Activated CD4-positive, CD25-positive, alpha-beta regulatory T cell (primary cell): ENCODE measurements around the gene KDM1A.

ENCODE experiments used
- DNase-seq, 4 experiments: peaks; one replicate each; lab custom pipeline; 2025; lab: John Stamatoyannopoulos, UW

KDM1A gene

GRCh38 chr1:23013657-23014056, 5.6 kb upstream of the KDM1A start:
- DNase-seq: no peak

DNA sequence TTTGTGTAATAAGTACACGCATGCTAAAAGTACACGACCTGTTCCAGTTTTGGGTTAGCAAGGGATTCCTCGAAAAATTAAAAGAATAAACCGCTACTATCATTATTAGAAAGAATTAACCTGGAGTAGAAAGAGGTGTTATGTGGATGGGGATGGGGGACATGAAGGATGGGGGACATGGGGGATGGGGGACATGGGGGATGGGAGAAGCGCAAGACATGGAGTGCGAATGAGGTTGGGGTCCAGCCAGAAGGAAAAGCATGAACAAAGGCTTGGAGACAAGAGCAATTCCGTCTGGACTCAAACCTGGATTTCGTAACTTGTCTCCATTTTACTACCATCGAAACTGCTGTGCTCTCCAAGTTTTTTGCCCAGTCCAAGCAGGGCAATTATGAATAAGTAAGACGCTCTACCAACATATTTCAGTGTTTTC, 591 bp upstream of the KDM1A start:
- no peak for DNase-seq

GRCh38 chr1:23019863-23020625, 776 bp downstream of the KDM1A start:
- no peak for DNase-seq

DNA sequence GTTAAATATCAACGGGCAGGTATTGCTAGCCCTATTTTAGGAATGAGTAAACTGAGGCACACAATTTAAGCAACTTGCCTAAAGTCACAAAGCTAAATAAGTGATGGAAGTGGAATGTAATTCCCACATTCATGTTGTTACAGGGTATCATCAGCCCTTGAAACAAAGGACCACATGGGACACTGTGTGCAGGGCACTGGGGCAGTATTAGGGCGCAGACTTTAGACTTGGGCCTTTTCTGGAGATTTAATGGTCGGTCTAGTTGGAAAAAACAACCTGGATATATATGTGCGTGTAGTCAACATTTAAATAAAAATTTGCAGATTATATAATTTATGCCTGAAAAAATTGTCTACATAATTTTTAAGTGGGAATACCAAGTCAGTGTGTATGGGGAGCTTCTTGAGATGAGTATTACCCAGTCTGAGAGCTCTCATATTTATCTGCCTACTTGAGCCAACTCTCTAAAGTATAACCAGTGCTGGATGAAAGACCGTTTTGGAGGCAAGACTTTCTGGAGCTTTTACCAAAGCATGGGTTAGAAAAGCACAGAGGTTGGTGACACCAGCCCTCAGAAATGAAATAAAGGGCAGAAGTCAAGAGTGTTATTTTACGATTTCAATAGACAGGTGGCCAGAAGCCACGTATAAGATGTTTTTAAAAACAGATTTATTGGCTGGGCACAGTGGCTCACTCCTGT, 1.6 kb downstream of the KDM1A start:
- no peak for DNase-seq

GRCh38 chr1:23021834-23022233, 2.6 kb downstream of the KDM1A start:
- DNase-seq: no peak

DNA sequence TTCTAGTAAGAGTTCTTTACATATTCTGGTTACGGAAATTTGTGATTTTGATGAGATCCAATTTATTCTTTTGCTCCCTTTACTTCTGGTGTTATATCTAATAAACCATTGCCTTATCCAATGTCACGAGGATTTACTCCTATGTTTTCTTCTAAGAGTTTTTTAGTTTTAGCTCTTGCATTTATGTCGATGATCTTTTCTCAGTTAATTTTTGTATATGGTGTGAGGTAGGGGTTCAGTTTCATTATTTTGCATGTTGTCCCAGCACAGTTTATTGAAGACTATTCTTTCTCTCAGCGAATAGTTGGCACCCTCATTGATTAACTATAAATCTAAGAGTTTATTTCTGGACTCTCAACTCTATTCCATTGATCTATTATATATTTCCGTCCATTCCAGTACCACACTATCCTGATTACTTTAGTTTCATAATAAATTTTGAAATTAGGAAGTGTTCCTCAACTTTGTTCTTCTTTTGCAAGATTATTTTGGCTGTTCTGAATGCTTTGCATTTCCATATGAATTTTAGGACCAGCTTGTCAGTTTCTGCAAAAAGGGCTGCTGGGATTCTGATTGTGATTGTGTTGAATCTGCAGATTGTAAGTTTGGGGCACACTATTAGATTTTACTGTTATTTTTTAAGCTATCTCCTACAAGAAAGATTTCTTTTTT, 4.0 kb downstream of the KDM1A start:
- DNase-seq: no peak

DNA sequence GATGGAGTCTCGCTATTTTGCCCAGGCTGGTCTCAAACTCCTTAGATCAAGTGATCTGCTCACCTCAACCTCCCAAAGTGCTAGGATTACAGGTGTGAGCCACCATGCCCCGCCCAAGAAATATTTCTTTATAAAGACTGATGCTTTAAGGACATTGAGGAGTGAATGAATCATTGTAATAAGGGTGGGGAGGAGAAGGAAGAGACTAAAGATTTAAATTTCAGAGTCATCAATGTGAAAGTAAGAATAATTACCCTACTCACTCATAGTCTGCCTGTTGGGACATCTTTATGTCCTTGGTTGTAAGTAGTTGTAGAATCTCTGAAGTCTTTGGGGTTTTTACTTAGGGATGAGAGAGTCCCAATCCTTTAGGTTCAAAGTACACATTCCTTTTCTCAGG, 7.3 kb downstream of the KDM1A start:
- no peak for DNase-seq

GRCh38 chr1:23027352-23027907, 8.2 kb downstream of the KDM1A start:
- no peak for DNase-seq

DNA sequence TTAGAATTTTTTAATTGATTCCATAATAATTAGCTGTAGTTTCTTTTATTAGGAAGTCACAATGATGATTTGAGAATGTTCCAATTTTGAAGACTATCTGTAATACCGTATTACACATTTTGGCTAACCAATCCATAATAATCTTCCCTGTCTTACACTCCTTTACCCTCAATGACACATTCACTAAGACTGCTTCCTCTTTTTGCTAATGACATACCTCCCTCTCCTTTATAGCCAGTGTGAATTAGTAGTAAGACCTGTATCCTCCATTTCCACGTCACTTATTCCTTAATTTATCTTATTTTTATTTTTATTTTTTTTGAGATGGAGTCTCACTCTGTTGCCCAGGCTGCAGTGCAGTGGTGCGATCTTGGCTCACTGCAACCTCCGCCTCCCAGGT, 10.1 kb downstream of the KDM1A start:
- no peak for DNase-seq

GRCh38 chr1:23035823-23036452, 16.7 kb downstream of the KDM1A start:
- DNase-seq: no peak

DNA sequence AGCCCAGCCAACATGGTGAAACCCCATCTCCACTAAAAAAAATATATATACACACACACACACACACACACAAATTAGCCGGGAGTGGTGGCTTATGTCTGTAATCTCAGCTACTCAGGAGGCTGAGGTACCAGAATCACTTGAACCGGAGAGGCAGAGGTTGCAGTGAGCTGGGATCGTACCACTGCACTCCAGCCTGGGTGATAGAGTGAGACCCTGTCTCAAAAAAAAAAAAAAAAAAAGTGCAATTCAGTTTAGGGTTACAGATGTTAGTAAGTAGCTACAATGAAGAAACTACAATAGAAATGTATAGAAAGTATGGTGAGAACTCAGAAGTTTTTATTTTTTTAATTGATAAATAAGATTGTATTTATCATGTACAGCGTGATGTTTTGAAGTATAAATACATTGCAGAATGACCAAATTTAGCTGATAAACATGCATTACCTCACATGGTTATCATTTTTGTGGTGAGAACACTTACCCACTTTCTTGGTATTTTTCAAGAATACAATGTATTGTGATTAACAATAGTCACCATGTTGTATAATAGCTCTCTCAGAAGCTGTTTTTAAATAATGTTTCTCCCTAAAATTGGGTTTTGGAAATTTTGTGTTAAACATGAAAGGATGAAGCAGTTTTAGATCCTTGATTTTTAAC, 17.9 kb downstream of the KDM1A start:
- no peak for DNase-seq

DNA sequence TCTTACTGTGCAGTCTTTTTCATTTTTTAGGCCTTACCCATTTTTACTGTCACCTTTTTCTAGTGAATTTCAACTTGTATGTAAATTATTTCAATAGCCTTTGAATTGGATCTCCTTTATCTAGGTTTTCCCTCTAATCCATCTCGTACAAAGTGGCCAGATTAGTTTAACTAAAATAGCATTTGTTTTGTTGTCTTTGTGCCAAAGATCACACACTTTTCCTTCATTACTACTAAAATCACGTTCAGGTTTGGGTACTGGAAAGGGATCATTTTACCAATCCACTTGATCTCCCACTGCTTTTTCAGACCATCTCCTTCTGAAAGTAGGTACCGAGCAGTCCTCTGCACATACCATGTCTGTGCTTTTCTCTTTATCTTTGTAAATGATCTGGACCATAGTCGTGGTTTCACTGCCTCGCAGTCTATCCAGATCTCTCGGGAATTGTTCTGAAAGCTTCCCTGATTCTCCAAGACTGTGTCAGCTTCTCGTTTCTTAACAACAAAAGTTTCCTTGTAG, 20.1 kb downstream of the KDM1A start:
- DNase-seq: no peak

GRCh38 chr1:23040509-23040908, 21.2 kb downstream of the KDM1A start:
- DNase-seq: no peak

GRCh38 chr1:23044035-23044434, 24.8 kb downstream of the KDM1A start:
- no peak for DNase-seq

GRCh38 chr1:23050201-23050600, 30.9 kb downstream of the KDM1A start:
- DNase-seq: no peak

- no peak for DNase-seq
Observed at GRCh38 chr1:23051290-23051909, 32.1 kb downstream of the KDM1A start.

DNA sequence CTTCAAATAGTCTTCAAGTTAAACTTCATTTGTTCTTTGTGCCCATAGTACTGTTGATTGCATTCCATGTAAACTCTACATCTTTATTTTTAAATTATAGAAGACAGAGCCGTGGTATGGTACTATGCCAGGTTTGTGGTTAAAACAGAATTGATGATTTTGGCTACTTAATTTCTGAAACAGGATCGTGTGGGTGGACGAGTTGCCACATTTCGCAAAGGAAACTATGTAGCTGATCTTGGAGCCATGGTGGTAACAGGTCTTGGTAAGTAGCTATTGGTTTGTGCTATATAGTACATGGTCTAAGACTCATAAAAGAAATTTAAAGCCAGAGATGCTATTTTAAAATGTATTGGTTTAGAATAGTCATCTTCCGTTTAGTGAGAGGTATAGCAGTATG, 38.0 kb downstream of the KDM1A start:
- DNase-seq: no peak

GRCh38 chr1:23062271-23062670, 43.0 kb downstream of the KDM1A start:
- DNase-seq: no peak

- DNase-seq: no peak
Observed at GRCh38 chr1:23065385-23065784, 46.1 kb downstream of the KDM1A start.

GRCh38 chr1:23066075-23066474, 46.8 kb downstream of the KDM1A start:
- DNase-seq: no peak

GRCh38 chr1:23069149-23069548, 49.9 kb downstream of the KDM1A start:
- no peak for DNase-seq
